Panc1 (cell line): ENCODE data around the gene AP3B2. TPM values are rescaled to one million over a fixed set of nuclear protein-coding genes. Genes with fewer than 3 reads are reported as not detected.

Experiments used
- ATAC-seq: fragments of 200-7000 bp; cut with Tn5 transposase; 2 replicates; pipeline ENCODE4 v1.9.1; 2020; ENCODE audit warnings: mild to moderate bottlenecking, moderate library complexity
- BruUV-seq: library from RNA; stranded (reverse); fragments of 400-500 nt; replicated peaks from 2 replicates; lab custom pipeline; 2021; lab: Mats Ljungman, UMichigan
- CTCF ChIA-PET: fragments of 300-600 bp; sonication (Branson Sonifier 250); formaldehyde crosslinking; loops from one replicate; lab custom pipeline; 2022; ENCODE audit warnings: antibody characterized with exemption; lab: Charles Lee
- POLR2A ChIA-PET: fragments of 300-600 bp; sonication (Branson Sonifier 250); formaldehyde crosslinking; loops from one replicate; lab custom pipeline; 2022; ENCODE audit warnings: antibody characterized with exemption; lab: Charles Lee
- DNase-seq: peaks from one replicate; pipeline ENCODE4 v3.0.0-alpha.2; 2010; ENCODE audit warnings: low read depth, low spot score
- H3K27ac ChIP-seq: 2 replicates; pipeline ENCODE4 v1.5.1; 2011; ENCODE audit warnings: mild to moderate bottlenecking, low read length, inconsistent platforms
- H3K27me3 ChIP-seq: fragments of 200-500 bp; sonication (Bioruptor generic); 2 replicates; pipeline ENCODE4 v1.6.0; 2014; ENCODE audit warnings: low read length, inconsistent platforms; ENCODE audit not compliant: control insufficient read depth, insufficient read depth
- H3K36me3 ChIP-seq: fragments of 200-500 bp; sonication (Bioruptor generic); 2 replicates; pipeline ENCODE4 v1.5.1; 2014; ENCODE audit warnings: inconsistent platforms, mild to moderate bottlenecking, low read length, moderate library complexity; ENCODE audit not compliant: control insufficient read depth, insufficient read depth
- H3K4me1 ChIP-seq: 2 replicates; pipeline ENCODE4 v1.5.1; 2011; ENCODE audit warnings: inconsistent platforms, mild to moderate bottlenecking, low read length, moderate library complexity; ENCODE audit not compliant: control insufficient read depth, insufficient read depth
- H3K4me3 ChIP-seq, 2 experiments: 2 replicates each; pipeline ENCODE4 v1.5.1; 2011 to 2012; ENCODE audit warnings: low read depth in 2 of 2, low read length in 2 of 2, mild to moderate bottlenecking in 2 of 2, inconsistent platforms in 1 of 2, moderate library complexity in 1 of 2
- H3K9me3 ChIP-seq: fragments of 200-500 bp; sonication (Bioruptor generic); 2 replicates; pipeline ENCODE4 v1.5.1; 2014; ENCODE audit warnings: low read depth, mild to moderate bottlenecking, inconsistent platforms, low read length, moderate library complexity; ENCODE audit not compliant: control insufficient read depth, insufficient read depth
- CTCF ChIP-seq: fragments of 450-650 bp; IDR thresholded peaks from 2 replicates; pipeline ENCODE4 v1.5.1; 2017; ENCODE audit warnings: mild to moderate bottlenecking
- POLR2AphosphoS5 ChIP-seq: IDR thresholded peaks from 2 replicates; pipeline ENCODE4 v1.6.1; 2012; ENCODE audit warnings: mild to moderate bottlenecking, low read depth, low read length, moderate library complexity
- SIN3A ChIP-seq: IDR thresholded peaks from 2 replicates; pipeline ENCODE4 v1.6.1; 2012; ENCODE audit warnings: low read depth, mild to moderate bottlenecking, low read length, moderate library complexity, borderline replicate concordance; ENCODE audit not compliant: insufficient read depth
- TCF7L2 ChIP-seq: IDR thresholded peaks from 2 replicates; pipeline ENCODE4 v1.6.1; 2011; ENCODE audit warnings: mild to moderate bottlenecking, low read depth, low read length, inconsistent platforms
- in situ Hi-C: cut with HindIII; loops from 2 replicates; pipeline ENCODE4 v1.10.0; 2016; ENCODE audit warnings: low sequenced_read_pairs, low pct_unique_long_range_greater_than_20kb
- intact Hi-C: fragments of 100-400 bp; cut with micrococcal nuclease; formaldehyde crosslinking; loops from one replicate; pipeline ENCODE4 v1.10.0; 2022; ENCODE audit not compliant: unreplicated experiment
- total RNA-seq: library from RNA; stranded (reverse); gene quantifications from one replicate; pipeline ENCODE4 v1.2.1, GENCODE V29; 2021; ENCODE audit not compliant: unreplicated experiment
- TF ChIP-seq, protein P1 (sequence below), 2 experiments: IDR thresholded peaks; 2 replicates each; pipeline ENCODE4 v1.6.1; 2011 to 2012; ENCODE audit warnings: low read depth in 2 of 2, control low read depth in 1 of 2, low read length in 1 of 2, mild to moderate bottlenecking in 1 of 2, moderate library complexity in 1 of 2; ENCODE audit not compliant: insufficient read depth in 1 of 2

The AP3B2 gene
- total RNA-seq, 1 experiment from 2014 or later, result 0.95 TPM

- Histone ChIP-seq H3K27ac (no peak overlapping the region), H3K4me3 (no peak overlapping the region), H3K4me1 (no peaks in the 10 kb centered on the region), H3K9me3 (no peaks in the 10 kb centered on the region), H3K27me3 (no peaks in the 10 kb centered on the region), H3K36me3 (no peaks in the 10 kb centered on the region)
- ATAC-seq (no peak), DNase-seq (no peak)
- BruUV-seq, result no TSS peak
- no peak for TF ChIP-seq TCF7L2
- no peak for TF ChIP-seq SIN3A
- TF ChIP-seq CTCF, result no peak
- no peak for TF ChIP-seq POLR2AphosphoS5
- TF ChIP-seq, protein P1, sequence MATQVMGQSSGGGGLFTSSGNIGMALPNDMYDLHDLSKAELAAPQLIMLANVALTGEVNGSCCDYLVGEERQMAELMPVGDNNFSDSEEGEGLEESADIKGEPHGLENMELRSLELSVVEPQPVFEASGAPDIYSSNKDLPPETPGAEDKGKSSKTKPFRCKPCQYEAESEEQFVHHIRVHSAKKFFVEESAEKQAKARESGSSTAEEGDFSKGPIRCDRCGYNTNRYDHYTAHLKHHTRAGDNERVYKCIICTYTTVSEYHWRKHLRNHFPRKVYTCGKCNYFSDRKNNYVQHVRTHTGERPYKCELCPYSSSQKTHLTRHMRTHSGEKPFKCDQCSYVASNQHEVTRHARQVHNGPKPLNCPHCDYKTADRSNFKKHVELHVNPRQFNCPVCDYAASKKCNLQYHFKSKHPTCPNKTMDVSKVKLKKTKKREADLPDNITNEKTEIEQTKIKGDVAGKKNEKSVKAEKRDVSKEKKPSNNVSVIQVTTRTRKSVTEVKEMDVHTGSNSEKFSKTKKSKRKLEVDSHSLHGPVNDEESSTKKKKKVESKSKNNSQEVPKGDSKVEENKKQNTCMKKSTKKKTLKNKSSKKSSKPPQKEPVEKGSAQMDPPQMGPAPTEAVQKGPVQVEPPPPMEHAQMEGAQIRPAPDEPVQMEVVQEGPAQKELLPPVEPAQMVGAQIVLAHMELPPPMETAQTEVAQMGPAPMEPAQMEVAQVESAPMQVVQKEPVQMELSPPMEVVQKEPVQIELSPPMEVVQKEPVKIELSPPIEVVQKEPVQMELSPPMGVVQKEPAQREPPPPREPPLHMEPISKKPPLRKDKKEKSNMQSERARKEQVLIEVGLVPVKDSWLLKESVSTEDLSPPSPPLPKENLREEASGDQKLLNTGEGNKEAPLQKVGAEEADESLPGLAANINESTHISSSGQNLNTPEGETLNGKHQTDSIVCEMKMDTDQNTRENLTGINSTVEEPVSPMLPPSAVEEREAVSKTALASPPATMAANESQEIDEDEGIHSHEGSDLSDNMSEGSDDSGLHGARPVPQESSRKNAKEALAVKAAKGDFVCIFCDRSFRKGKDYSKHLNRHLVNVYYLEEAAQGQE (IDR thresholded peaks at IDR 0.05; ENCODE audit: insufficient read depth in 1 of 2, low read depth in 2 of 2, low read length in 1 of 2), result no peak
- intact Hi-C loops (no loop called here), in situ Hi-C loops (no loop called here)
- CTCF ChIA-PET, result no interaction called here
- POLR2A ChIA-PET, result no interaction called here
Measured at GRCh38 chr15:82655606-82656005, 54.1 kb downstream of the AP3B2 start.

DNA sequence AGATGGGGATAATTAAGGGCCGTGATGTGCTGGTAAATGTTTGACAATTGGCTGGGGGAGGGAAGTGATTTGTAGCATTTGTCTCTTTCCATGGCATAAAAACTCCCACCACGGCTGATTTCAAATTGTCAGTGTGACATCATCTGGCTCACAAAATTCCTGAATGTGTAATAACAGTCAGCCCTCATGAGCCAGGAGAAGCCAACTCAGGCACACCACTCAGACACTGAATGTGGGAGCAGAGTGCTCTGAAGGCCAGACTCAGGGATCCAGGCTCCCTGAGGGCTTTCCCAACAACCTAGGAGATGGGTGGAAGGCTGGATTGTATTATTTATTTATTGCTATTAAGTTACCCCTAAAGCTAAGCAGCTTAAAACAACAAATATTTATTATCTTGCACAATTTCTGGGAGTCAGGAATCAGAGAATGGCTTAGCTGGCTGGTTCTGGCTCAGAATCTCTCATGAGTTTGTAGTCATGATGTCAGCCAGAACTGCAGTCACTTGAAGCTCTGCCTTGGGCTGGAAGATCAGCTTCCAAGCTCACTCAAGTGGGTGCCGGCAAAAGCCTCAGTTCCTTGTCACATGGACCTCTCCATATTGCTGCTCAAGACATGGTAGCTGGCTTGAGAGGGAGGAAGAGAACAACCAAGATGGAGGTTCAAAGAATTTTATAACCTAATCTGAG is 56.0 kb downstream of the AP3B2 start:
- DNase-seq (no peak), ATAC-seq (no peak)
- CTCF ChIA-PET, result no interaction called here
- intact Hi-C loops (no loop called here), in situ Hi-C loops (no loop called here)
- Histone ChIP-seq H3K36me3 (no peaks in the 10 kb centered on the region), H3K27me3 (no peaks in the 10 kb centered on the region), H3K9me3 (no peaks in the 10 kb centered on the region), H3K4me3 (no peak overlapping the region), H3K27ac (no peak overlapping the region), H3K4me1 (no peaks in the 10 kb centered on the region)
- TF ChIP-seq CTCF (no peak), SIN3A (no peak), TCF7L2 (no peak), POLR2AphosphoS5 (no peak)
- TF ChIP-seq, protein P1 (IDR thresholded peaks at IDR 0.05; ENCODE audit: insufficient read depth in 1 of 2, low read depth in 2 of 2, low read length in 1 of 2), result no peak
- BruUV-seq, result no TSS peak
- POLR2A ChIA-PET, result no interaction called here
